GM13976 (cell line): Measurements from ENCODE around the gene HLCS.

Experiments used
- DNase-seq: peaks from one replicate; pipeline ENCODE4 v3.0.0; 2012; ENCODE audit warnings: low spot score
- in situ Hi-C: fragments of 300-500 bp; cut with MboI; formaldehyde crosslinking; loops from one replicate; pipeline ENCODE4 v1.12.0; 2022; ENCODE audit warnings: low sequenced_read_pairs, mixed read lengths, inconsistent platforms; ENCODE audit not compliant: unreplicated experiment
- TF ChIP-seq, protein P1 (sequence below): IDR thresholded peaks from 2 replicates; pipeline ENCODE4 v1.5.1; 2012; ENCODE audit warnings: borderline replicate concordance, mild to moderate bottlenecking; ENCODE audit not compliant: insufficient read depth; ENCODE audit errors: extremely low read depth, missing control alignments, control extremely low read depth

HLCS gene

DNA sequence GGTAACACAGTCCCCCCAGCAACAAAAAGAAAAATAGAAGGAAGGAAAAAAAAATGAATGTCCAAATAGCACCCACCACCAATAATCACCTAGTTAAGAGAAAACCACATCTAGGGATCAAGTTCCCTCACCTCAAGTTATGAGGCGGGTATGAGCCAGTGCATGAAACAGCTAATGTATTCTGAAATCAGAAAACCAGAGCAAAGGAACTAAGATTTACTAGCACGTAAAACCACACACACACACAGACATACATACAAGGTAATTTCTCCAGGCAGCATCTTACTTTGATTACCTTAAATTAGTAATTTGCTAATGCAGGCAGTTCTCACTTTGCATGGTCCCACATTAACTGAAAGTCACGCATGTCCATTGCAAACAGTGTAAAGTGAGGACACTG, 109.8 kb downstream of the HLCS start:
- TF ChIP-seq, protein P1, sequence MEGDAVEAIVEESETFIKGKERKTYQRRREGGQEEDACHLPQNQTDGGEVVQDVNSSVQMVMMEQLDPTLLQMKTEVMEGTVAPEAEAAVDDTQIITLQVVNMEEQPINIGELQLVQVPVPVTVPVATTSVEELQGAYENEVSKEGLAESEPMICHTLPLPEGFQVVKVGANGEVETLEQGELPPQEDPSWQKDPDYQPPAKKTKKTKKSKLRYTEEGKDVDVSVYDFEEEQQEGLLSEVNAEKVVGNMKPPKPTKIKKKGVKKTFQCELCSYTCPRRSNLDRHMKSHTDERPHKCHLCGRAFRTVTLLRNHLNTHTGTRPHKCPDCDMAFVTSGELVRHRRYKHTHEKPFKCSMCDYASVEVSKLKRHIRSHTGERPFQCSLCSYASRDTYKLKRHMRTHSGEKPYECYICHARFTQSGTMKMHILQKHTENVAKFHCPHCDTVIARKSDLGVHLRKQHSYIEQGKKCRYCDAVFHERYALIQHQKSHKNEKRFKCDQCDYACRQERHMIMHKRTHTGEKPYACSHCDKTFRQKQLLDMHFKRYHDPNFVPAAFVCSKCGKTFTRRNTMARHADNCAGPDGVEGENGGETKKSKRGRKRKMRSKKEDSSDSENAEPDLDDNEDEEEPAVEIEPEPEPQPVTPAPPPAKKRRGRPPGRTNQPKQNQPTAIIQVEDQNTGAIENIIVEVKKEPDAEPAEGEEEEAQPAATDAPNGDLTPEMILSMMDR, result no peak
- in situ Hi-C loops, result no loop called here
- DNase-seq, result no peak

DNA sequence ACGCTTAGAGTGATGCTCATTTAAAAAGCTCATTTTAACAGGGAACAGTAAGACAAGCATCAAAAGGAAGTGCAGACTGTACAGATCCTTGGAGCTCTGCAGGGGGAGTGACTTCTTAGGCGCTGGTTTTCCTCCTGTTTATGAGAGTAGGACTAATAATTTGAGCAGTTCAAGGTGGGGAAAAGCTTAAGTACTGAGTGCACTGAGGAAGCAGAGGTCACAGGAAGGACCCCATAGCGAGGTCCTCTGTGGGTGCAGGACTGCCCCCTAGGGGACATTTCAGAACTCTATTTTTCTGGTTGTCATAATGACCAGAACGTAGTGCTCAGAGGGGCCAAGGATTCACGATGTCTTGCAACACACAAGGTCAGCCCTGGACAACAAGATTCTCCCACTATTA, 112.1 kb downstream of the HLCS start:
- TF ChIP-seq, protein P1, result peak; percentile 9
- DNase-seq, result peak; percentile 55
- in situ Hi-C loops, result no loop called here

DNA sequence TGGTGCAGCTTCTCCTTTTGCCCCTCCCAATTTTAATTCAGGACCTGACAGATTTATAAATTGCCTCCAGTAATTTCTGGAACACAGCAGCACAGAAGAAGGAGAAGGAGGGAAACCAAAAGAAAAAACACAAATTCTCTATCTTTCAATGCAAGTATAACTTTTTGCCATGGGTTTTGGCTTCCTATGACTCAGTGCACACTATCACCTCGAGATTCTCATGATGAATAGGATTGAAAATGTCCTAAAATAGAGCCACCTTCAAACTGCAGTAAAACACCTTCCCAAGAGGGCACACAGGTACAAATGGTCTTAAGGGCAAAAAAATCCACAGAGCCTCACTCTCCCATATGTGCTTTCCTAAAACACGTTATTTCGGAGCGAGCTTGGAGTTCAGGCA, 113.6 kb downstream of the HLCS start:
- no peak for DNase-seq
- TF ChIP-seq, protein P1, result no peak
- in situ Hi-C loops, result no loop called here

DNA sequence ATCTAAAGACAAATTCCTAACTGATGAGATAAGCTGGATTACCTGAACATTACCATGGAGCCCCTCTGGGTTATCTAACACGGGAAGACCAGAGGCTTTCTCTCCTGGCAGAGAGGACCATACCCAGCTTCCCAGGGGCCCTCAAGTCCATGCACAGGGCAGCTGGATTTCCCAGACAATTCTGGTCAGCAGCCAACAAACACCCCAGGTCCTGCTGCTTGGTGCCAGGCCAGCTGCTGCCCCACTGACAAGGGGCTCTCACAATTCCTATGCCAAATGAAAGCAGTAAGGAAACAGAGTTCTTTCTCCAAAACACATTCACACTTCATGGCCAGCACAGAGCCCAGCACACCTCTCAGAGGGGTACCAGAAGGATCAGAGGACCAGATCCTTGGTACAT, 114.2 kb downstream of the HLCS start:
- in situ Hi-C loops, result no loop called here
- DNase-seq, result no peak
- TF ChIP-seq, protein P1, result no peak

DNA sequence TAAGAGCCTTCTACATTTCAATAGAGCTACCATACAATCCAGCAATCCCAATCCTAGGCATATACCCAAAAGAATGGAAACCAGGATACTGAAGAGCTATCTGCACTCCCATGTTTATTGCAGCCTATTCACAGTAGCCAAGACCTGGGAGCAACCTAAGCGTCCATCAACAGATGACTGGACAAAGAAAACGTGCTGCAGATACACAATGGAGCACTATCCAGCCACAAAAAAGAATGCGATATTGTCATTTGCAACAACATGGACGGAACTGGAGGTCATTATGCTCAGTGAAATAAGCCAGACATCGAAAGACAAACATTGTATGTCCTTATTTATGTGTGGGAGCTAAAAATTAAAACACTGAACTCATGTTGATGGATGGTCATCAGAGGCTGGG, 115.3 kb downstream of the HLCS start:
- no peak for DNase-seq
- TF ChIP-seq, protein P1, result no peak
- in situ Hi-C loops, result no loop called here

DNA sequence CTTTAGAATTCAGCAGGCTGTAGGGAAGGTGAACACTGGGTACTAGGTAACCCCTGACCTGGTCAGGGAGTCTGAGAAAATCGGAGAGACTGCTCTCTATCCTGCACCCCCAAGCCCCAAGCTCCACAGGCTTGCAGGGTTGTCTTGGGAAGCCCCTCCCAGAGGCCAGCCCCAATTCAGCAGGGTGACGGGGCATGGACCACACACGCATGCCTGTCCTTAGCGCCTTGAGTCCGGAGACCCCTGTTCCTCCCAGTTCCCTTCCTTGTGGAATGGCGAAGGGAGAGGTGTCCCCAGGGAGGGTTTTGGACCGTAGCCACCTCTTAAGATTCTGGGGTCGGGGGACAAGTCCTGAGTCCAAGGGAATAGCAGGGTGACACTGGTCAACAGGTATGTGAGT, 116.1 kb downstream of the HLCS start:
- DNase-seq, result no peak
- TF ChIP-seq, protein P1, result no peak
- in situ Hi-C loops, result no loop called here
